Spleen (tissue), 11 donors: ENCODE data around the gene BMPR1A. TPM values are rescaled to one million over a fixed set of nuclear protein-coding genes. Genes with fewer than 3 reads are reported as not detected.
"Not testable (repeated sequence)": the region's sequence is repeated elsewhere in the genome, so short reads cannot be mapped to it uniquely, and the experiment has no call there.

ENCODE experiments used
- DNase-seq: peaks from one replicate; pipeline ENCODE4 v3.0.0-alpha.2; 2020
- H3K27ac ChIP-seq, 8 donors: fragments of 200-600 bp; sonication (generic) in 7 of 8; 1 replicate in 4 of 8; 2 replicates in 4 of 8; pipeline versions ENCODE4 v1.5.0 to v1.8.0; 2016 to 2021; ENCODE audit warnings: inconsistent platforms in 4 of 8, mild to moderate bottlenecking in 4 of 8, moderate library complexity in 1 of 8
- H3K27me3 ChIP-seq, 7 donors: fragments of 200-600 bp; sonication (generic) in 6 of 7; replicated peaks in 1 of 7; 1 replicate in 4 of 7; 2 replicates in 3 of 7; pipeline versions ENCODE4 v1.5.0 to v1.8.0; 2016 to 2021; ENCODE audit warnings: inconsistent platforms in 3 of 7, mild to moderate bottlenecking in 1 of 7
- H3K36me3 ChIP-seq, 6 donors: fragments of 200-600 bp; sonication (generic) in 5 of 6; 1 replicate in 4 of 6; 2 replicates in 2 of 6; pipeline versions ENCODE4 v1.5.0 to v1.8.0; 2016 to 2021; ENCODE audit warnings: inconsistent platforms in 2 of 6
- H3K4me1 ChIP-seq, 6 donors: fragments of 200-600 bp; sonication (generic) in 5 of 6; 1 replicate in 3 of 6; 2 replicates in 3 of 6; pipeline versions ENCODE4 v1.5.0 to v1.8.0; 2016 to 2021; ENCODE audit warnings: inconsistent platforms in 3 of 6
- H3K4me3 ChIP-seq, 8 donors: fragments of 200-600 bp; sonication (generic) in 7 of 8; 1 replicate in 4 of 8; 2 replicates in 4 of 8; pipeline versions ENCODE4 v1.5.0 to v1.8.0; 2016 to 2021; ENCODE audit warnings: inconsistent platforms in 4 of 8, mild to moderate bottlenecking in 4 of 8, moderate library complexity in 2 of 8
- H3K9me3 ChIP-seq, 8 donors: fragments of 200-600 bp; sonication (generic) in 7 of 8; 1 replicate in 4 of 8; 2 replicates in 4 of 8; pipeline versions ENCODE4 v1.5.0 to v1.8.0; 2016 to 2021; ENCODE audit warnings: inconsistent platforms in 4 of 8
- CTCF ChIP-seq, 11 experiments: fragments of 200-600 bp in 7 of 11; fragments of 450-650 bp in 4 of 11; sonication (generic) in 4 of 11; IDR thresholded peaks in 8 of 11; conservative IDR thresholded peaks in 3 of 11; 1 replicate in 7 of 11; 2 replicates in 4 of 11; pipeline versions ENCODE4 v1.4.0 to v1.8.0; 2016 to 2021; ENCODE audit warnings: antibody characterized with exemption in 11 of 11, inconsistent platforms in 4 of 11, mild to moderate bottlenecking in 1 of 11
- POLR2A ChIP-seq, 3 donors: fragments of 450-650 bp; IDR thresholded peaks; one replicate each; pipeline ENCODE4 v1.5.1; 2017; ENCODE audit warnings: antibody characterized with exemption in 3 of 3, mild to moderate bottlenecking in 1 of 3
- POLR2AphosphoS5 ChIP-seq, 3 donors: sonication (generic); formaldehyde crosslinking; IDR thresholded peaks; one replicate each; pipeline ENCODE4 v1.5.1; 2017; ENCODE audit warnings: antibody characterized with exemption in 3 of 3
- WGBS, 5 donors: extraction: QIAGEN DNeasy Blood & Tissue Kit in 3 of 5; methylation state at CpG; one replicate each; pipeline versions ENCODE4 v1.1.5 to v1.1.7; 2013 to 2018; 5-methylcytosine and 5-hydroxymethylcytosine counted together
- intact Hi-C: fragments of 100-400 bp; cut with DNase I; formaldehyde crosslinking; loops from one replicate; pipeline ENCODE4 v1.15.0; 2023; ENCODE audit warnings: low total_unique reads
- polyA plus RNA-seq, 3 donors: library from polyadenylated mRNA; stranded (reverse); fragments of 200-250 nt; gene quantifications; one replicate each; pipeline ENCODE4 v1.2.1, GENCODE V29; 2013
- total RNA-seq, 7 donors: library from RNA; depleted of rRNA in 3 of 7; stranded (reverse); fragments of >200 nt in 3 of 7; fragmentation: NEBNext Ultra II Directional in 4 of 7; extraction: Animal tissue kit (Norgen Biotek cat#: 25700) in 4 of 7; gene quantifications; one replicate each; pipeline versions ENCODE4 v1.1.0 to v1.2.1, GENCODE V29; 2016 to 2021
- donor health status: healthy with polysubstance abuse.
- donor health status: DM: no; HTN: no; CAD: no; lungs with moderate emphysema.
- donor health status: DM: no; HTN: no; CAD: no.
- donor health status: Bipolar disorder and iron deficiency.
- donor health status: healthy.
- donor health status: DM: no; HTN: no; CAD: no.
- donor health status: DM: yes; HTN: yes; CAD: no.

BMPR1A gene
- total and polyA plus RNA-seq, 10 donors = 1.3 to 17.9 (median 10.2) TPM

- Histone ChIP-seq H3K9me3 (no peaks in the 10 kb centered on the region), H3K4me1 (peaks cover 0 to 4% (median 0%) of the 10 kb centered on the region in 6 donors), H3K36me3 (no peaks in the 10 kb centered on the region), H3K27me3 (peaks cover 0 to 9% (median 0%) of the 10 kb centered on the region in 7 donors), H3K4me3 (no peak overlapping the region), H3K27ac (no peak overlapping the region)
- intact Hi-C loops = no loop called here
- 89 to 93% (median 91%) methylated on average over 7 of the region's 7 CpGs for WGBS, 5 donors
- TF ChIP-seq POLR2A (IDR thresholded peaks at IDR 0.05) (no peak), POLR2AphosphoS5 (IDR thresholded peaks at IDR 0.05) (no peak), CTCF (IDR thresholded peaks at IDR 0.05 in 8 of 11, conservative IDR thresholded peaks at IDR 0.05 in 3 of 11) (no peak)
- no peak for DNase-seq
Observed at GRCh38 chr10:86862786-86863483, 106.5 kb downstream of the BMPR1A start.

GRCh38 chr10:86863484-86863842 lies 107.0 kb downstream of the BMPR1A start:
- intact Hi-C loops = no loop called here
- no peaks in the 10 kb centered on the region for H3K36me3 ChIP-seq
- no peak for DNase-seq
- H3K27me3 ChIP-seq = peaks cover 0 to 11% (median 0%) of the 10 kb centered on the region in 7 donors
- H3K27ac ChIP-seq = no peak overlapping the region
- H3K4me1 ChIP-seq = peaks cover 0 to 4% (median under 1%) of the 10 kb centered on the region in 6 donors
- no peak overlapping the region for H3K4me3 ChIP-seq
- WGBS, 5 donors = 80 to 98% (median 84%) methylated on average over 3 of the region's 3 CpGs
- TF ChIP-seq POLR2A (IDR thresholded peaks at IDR 0.05) = no peak
- no peak for TF ChIP-seq CTCF (IDR thresholded peaks at IDR 0.05 in 8 of 11, conservative IDR thresholded peaks at IDR 0.05 in 3 of 11)
- TF ChIP-seq POLR2AphosphoS5 (IDR thresholded peaks at IDR 0.05) = no peak
- H3K9me3 ChIP-seq = no peaks in the 10 kb centered on the region

- H3K4me1 ChIP-seq, H3K4me3 ChIP-seq, H3K27ac ChIP-seq: not testable (repeated sequence)
Observed at GRCh38 chr10:86865011-86865811, 108.8 kb downstream of the BMPR1A start.

GRCh38 chr10:86867149-86867548 lies 110.7 kb downstream of the BMPR1A start:
- 89 to 96% (median 93%) methylated on average over 5 of the region's 5 CpGs for WGBS, 5 donors
- no peak for DNase-seq
- peaks cover 0 to 45% (median 4%) of the 10 kb centered on the region in 7 donors for H3K27me3 ChIP-seq
- H3K4me1 ChIP-seq = peaks cover 0 to 9% (median 3%) of the 10 kb centered on the region in 6 donors
- intact Hi-C loops = no loop called here
- no peak overlapping the region for H3K4me3 ChIP-seq
- H3K9me3 ChIP-seq = no peaks in the 10 kb centered on the region
- no peak overlapping the region for H3K27ac ChIP-seq
- H3K36me3 ChIP-seq = no peaks in the 10 kb centered on the region
- no peak for TF ChIP-seq CTCF (IDR thresholded peaks at IDR 0.05 in 8 of 11, conservative IDR thresholded peaks at IDR 0.05 in 3 of 11)
- no peak for TF ChIP-seq POLR2A (IDR thresholded peaks at IDR 0.05)
- no peak for TF ChIP-seq POLR2AphosphoS5 (IDR thresholded peaks at IDR 0.05)

More at GRCh38 chr10:86865011-86865811, 108.8 kb downstream of the BMPR1A start:
- DNase-seq, H3K36me3 ChIP-seq, H3K9me3 ChIP-seq, intact Hi-C loops: not testable (repeated sequence)
- peaks cover 0 to 28% (median 0%) of the 10 kb centered on the region in 7 donors for H3K27me3 ChIP-seq
- WGBS, 5 donors = 89 to 92% (median 90%) methylated on average over 11 of the region's 11 CpGs
